GM18498 (cell line): ENCODE data around the gene ATP8B2.

Source experiments
- ATAC-seq: cut with Tn5 transposase; IDR thresholded peaks from one replicate; pipeline ENCODE4 v1.9.1; 2021; ENCODE audit warnings: mild to moderate bottlenecking, moderate library complexity; ENCODE audit not compliant: unreplicated experiment

The ATP8B2 gene

DNA sequence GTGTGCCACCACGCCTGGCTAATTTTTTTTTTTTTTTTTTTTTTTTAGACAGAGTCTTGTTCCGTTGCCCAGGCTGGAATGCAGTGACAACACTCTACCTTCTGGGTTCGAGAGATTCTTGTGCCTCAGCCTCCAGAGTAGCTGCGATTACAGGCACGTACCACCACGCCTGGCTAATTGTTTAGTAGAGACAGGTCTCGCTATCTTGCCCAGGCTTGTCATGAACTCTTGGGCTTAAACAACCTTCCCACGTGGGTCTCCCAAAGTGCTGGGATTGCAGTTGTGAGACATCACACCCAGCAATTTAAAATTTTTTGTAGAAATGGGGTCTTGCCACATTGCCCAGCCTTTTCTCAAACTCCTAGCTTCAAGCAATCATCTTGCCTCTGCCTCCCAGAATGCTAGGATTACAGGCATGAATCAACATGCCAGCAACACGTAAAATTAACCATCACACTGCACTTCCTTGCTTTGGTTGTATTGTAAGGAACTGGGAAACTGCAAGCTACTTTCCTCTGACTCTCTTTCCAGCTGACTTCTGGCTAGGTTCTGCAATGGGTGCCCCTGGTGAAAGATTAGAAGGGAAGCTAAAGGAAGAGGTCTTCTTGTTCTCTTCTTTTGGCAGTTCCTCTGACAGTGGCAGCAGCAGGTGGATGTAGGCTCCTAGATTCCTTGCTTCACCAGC, 65.9 kb downstream of the ATP8B2 start:
- no peak for ATAC-seq

GRCh38 chr1:154398141-154398540, 72.8 kb downstream of the ATP8B2 start:
- ATAC-seq: no peak

DNA sequence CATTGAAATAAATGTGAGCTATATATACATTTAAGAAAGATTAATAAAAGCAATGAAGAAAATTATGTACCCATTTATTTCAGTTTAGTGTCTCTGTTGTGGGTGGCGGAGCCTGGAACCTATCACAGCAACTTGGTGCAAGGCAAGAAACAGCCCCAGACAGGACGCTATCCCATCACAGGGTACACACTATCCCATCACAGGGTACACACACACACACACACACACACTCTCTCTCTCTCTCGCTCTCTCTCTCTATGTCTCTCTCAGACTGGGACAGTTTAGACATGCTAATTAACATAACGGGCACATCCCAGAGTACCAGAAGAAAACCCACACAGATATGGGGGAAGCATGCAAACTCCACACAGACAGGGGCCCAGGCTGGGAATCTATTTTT, 73.4 kb downstream of the ATP8B2 start:
- ATAC-seq: no peak

DNA sequence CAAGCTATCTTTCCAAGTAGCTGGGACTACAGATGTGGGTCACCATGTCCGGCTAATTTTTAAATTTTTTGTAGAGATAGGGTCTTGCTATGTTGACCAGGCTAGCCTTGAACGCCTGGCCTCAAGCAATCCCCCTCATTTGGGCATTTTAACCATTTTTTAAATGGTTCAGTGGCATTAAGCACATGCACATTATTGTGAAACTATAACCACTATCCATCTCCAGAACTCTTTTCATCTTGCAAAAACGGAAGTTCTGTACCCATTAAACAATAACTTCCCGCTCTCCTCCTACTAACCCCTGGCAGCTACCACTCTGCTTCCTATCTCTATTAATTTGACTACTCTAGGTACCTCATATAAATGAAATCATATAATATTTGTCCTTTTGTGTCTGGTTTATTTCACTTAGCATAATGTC, 75.1 kb downstream of the ATP8B2 start:
- ATAC-seq: no peak
